RWPE2 (cell line): ENCODE results near the gene JPH3.

Experiments
- ATAC-seq: fragments of 200-7000 bp; cut with Tn5 transposase; 3 replicates; pipeline ENCODE4 v1.9.1; 2021; ENCODE audit warnings: low read depth
- DNase-seq: peaks from one replicate; pipeline ENCODE4 v3.0.0-alpha.2; 2020; ENCODE audit warnings: low spot score
- H3K27ac ChIP-seq: fragments of 450-650 bp; 2 replicates; pipeline ENCODE4 v1.5.1; 2017; ENCODE audit warnings: mild to moderate bottlenecking; ENCODE audit not compliant: poor library complexity, severe bottlenecking
- H3K27me3 ChIP-seq: fragments of 250-450 bp; sonication (Bioruptor Pico); 2 replicates; pipeline ENCODE4 v1.5.1; 2021; ENCODE audit warnings: mild to moderate bottlenecking, moderate library complexity; ENCODE audit not compliant: insufficient read depth, poor library complexity, severe bottlenecking
- H3K36me3 ChIP-seq: fragments of 250-450 bp; sonication (Bioruptor Pico); 2 replicates; pipeline ENCODE4 v1.5.1; 2020; ENCODE audit warnings: low read depth, mild to moderate bottlenecking, moderate library complexity
- H3K4me1 ChIP-seq: fragments of 250-450 bp; sonication (Bioruptor Pico); 2 replicates; pipeline ENCODE4 v1.5.1; 2021; ENCODE audit warnings: mild to moderate bottlenecking, moderate library complexity; ENCODE audit not compliant: insufficient read depth, poor library complexity, severe bottlenecking
- H3K4me3 ChIP-seq: fragments of 250-450 bp; sonication (Bioruptor Pico); 2 replicates; pipeline ENCODE4 v1.5.1; 2021; ENCODE audit warnings: mild to moderate bottlenecking, moderate library complexity; ENCODE audit not compliant: severe bottlenecking
- H3K9me3 ChIP-seq: fragments of 250-450 bp; sonication (Bioruptor Pico); 2 replicates; pipeline ENCODE4 v1.5.1; 2021; ENCODE audit warnings: mild to moderate bottlenecking, moderate library complexity; ENCODE audit not compliant: severe bottlenecking
- TF ChIP-seq, protein P1 (sequence below): fragments of 450-650 bp; IDR thresholded peaks from one replicate; pipeline ENCODE4 v1.5.1; 2017; ENCODE audit warnings: mild to moderate bottlenecking, moderate library complexity; ENCODE audit not compliant: poor library complexity, severe bottlenecking

JPH3 gene

DNA sequence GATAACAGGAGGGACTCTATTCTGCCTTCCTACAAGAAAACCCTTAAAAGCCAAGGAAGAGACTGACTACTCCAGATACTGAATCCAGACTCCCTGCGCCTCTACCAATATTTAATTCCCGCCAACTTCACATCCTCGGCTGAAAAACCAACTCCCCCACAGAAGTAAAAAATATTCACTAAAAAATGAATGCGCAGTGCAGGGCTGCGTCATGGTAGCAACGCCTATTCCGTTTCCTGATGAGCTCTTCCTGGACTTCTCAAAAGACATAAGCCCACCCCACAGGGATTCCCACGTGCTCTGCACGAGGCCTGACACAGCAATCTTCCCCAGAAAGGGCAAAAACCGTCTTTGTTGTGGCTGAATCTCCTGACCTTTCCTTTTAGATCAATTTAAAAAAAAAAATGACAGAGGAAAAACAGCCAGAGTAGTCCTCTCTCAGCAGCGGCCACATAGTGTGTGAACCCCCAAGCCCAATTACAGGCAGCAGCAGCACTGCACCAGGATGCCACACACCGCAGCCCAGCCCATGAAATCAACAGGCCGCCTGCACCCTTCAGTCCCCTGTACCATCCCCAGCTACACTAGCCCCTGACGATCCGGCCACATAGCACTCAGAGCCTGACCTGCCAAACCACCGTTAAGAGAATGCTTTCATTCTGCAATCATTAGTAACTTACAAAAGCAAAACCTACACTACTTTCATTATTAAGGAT, 139.6 kb downstream of the JPH3 start:
- TF ChIP-seq, protein P1, sequence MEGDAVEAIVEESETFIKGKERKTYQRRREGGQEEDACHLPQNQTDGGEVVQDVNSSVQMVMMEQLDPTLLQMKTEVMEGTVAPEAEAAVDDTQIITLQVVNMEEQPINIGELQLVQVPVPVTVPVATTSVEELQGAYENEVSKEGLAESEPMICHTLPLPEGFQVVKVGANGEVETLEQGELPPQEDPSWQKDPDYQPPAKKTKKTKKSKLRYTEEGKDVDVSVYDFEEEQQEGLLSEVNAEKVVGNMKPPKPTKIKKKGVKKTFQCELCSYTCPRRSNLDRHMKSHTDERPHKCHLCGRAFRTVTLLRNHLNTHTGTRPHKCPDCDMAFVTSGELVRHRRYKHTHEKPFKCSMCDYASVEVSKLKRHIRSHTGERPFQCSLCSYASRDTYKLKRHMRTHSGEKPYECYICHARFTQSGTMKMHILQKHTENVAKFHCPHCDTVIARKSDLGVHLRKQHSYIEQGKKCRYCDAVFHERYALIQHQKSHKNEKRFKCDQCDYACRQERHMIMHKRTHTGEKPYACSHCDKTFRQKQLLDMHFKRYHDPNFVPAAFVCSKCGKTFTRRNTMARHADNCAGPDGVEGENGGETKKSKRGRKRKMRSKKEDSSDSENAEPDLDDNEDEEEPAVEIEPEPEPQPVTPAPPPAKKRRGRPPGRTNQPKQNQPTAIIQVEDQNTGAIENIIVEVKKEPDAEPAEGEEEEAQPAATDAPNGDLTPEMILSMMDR, result no peak
- H3K9me3 ChIP-seq, result no peaks in the 10 kb centered on the region
- H3K36me3 ChIP-seq, result peaks cover 31% of the 10 kb centered on the region
- H3K4me3 ChIP-seq, result no peak overlapping the region
- H3K27ac ChIP-seq, result no peak overlapping the region
- H3K4me1 ChIP-seq, result no peaks in the 10 kb centered on the region
- no peaks in the 10 kb centered on the region for H3K27me3 ChIP-seq
- ATAC-seq (no peak), DNase-seq (no peak)

DNA sequence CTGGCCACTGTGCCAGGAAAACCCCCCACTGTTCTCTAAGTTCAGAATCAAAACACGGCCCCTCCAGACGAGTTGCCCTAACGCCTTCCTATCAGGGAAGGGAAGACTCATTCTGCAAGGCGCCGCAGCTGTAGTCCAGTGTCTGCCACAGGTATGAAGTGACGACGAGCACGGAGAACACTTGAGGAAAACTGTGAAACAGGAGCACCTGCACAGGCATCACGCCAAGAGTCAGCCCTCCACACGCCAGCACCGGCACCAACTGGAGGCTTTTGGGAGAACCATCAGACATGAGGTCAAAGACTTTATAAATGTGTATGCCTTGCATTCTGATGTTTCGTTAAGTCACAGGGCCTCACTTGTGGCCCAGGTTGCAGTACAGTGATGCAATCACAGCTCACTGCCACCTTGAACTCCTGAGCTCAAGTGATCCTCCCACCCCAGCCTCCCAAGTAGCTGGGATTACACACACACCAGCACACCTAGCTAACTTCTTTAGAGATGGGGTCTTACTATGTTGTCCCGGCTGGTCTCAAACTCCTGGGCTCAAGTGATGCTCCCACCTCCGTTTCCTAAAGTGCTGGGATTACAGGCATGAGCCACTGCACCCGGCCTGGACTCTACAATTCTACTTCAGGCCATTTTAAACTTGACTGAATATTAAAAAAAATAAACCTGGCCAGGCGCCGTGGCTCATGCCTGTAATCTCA, 140.6 kb downstream of the JPH3 start:
- Histone ChIP-seq H3K9me3 (no peaks in the 10 kb centered on the region), H3K4me1 (no peaks in the 10 kb centered on the region), H3K4me3 (no peak overlapping the region), H3K27ac (no peak overlapping the region), H3K27me3 (no peaks in the 10 kb centered on the region), H3K36me3 (peaks cover 36% of the 10 kb centered on the region)
- DNase-seq, result no peak
- no peak for ATAC-seq
- TF ChIP-seq, protein P1, result no peak

DNA sequence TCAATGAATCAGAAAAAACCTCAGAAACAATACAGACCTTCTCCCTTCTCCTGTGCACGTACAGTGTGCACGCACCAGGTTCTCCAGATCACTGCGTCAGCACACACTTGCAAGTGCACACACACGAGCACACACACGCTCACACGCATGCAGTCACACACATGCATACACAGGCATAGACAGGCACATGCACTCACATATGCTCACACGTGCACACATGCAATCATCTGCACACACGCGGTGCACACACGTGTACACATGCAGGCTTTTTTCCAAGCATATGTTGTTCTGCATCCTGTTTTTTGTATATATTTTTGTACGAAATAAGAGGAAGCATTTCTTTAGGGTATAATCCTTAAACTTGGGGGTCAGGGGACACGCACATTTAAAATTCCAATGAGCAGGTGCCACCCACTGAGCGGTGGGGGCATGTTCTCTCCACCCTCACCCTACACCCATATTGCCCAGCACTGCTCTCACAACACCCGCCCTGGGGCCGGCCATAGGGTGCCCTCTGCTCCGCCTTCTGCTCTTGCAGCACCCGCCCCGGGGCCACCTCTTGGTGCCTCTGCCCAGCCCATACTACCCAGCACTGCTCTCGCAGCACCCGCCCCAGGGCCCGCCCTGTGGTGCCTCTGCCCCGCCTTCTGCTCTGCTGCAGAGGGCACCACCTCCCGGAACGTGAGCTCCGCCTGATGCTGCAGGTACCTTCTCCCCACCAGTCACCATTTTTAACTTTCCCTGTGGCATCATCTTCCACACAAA, 142.6 kb downstream of the JPH3 start:
- no peak overlapping the region for H3K4me3 ChIP-seq
- H3K27ac ChIP-seq, result no peak overlapping the region
- ATAC-seq (0 out of 3 replicates have a peak, but pooled peaks have one; percentile 29), DNase-seq (peak; percentile 69)
- H3K27me3 ChIP-seq, result no peaks in the 10 kb centered on the region
- H3K9me3 ChIP-seq, result no peaks in the 10 kb centered on the region
- TF ChIP-seq, protein P1, result no peak
- H3K36me3 ChIP-seq, result peaks cover 48% of the 10 kb centered on the region
- H3K4me1 ChIP-seq, result no peaks in the 10 kb centered on the region

DNA sequence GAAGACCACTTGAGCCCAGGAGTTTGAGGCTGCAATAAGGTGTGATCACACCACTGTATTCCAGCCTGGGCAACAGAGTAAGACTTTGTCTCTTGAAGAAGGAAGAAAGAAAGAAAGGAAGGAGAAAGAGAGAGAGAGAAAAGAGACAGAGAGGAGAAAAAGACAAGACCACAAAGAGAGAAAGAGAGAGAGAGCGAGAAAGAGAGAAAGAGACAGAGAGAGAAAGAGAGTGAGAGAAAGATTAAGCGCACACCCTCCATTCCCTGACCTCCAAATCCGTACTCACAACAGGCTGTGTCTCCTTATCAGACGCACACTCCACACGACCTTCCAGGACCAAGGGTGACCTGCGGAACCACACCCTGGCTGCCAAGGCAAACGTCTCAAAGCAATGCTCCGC, 143.9 kb downstream of the JPH3 start:
- Histone ChIP-seq H3K4me3 (no peak overlapping the region), H3K9me3 (no peaks in the 10 kb centered on the region), H3K36me3 (peaks cover 47% of the 10 kb centered on the region), H3K4me1 (no peaks in the 10 kb centered on the region), H3K27me3 (no peaks in the 10 kb centered on the region), H3K27ac (no peak overlapping the region)
- TF ChIP-seq, protein P1, result no peak
- no peak for DNase-seq
- ATAC-seq, result no peak
